Gastroesophageal sphincter (tissue), 4 donors: ENCODE results near the gene NEU2. TPM values are rescaled to one million over a fixed set of nuclear protein-coding genes. Genes with fewer than 3 reads are reported as not detected.

Experiments
- ATAC-seq: fragments of 150-250 bp; one replicate; pipeline ENCODE4 v1.9.1; 2016; ENCODE audit warnings: mild to moderate bottlenecking, moderate library complexity
- H3K27ac ChIP-seq, 4 donors: fragments of 200-600 bp; sonication (generic) in 3 of 4; 1 replicate in 3 of 4; 2 replicates in 1 of 4; pipeline ENCODE4 v1.5.1; 2016 to 2019
- H3K27me3 ChIP-seq: fragments of 200-600 bp; sonication (generic); one replicate; pipeline ENCODE4 v1.5.1; 2019
- H3K36me3 ChIP-seq, 2 donors: fragments of 200-600 bp; sonication (generic); one replicate each; pipeline ENCODE4 v1.5.1; 2019; ENCODE audit warnings: control low read depth in 1 of 2
- H3K4me1 ChIP-seq, 3 donors: fragments of 200-600 bp; sonication (generic); 1 replicate in 2 of 3; 2 replicates in 1 of 3; pipeline ENCODE4 v1.5.1; 2016 to 2019; ENCODE audit warnings: control low read depth in 2 of 3
- H3K4me3 ChIP-seq, 2 donors: fragments of 200-600 bp; sonication (generic); one replicate each; pipeline ENCODE4 v1.5.1; 2019; ENCODE audit warnings: mild to moderate bottlenecking in 1 of 2, moderate library complexity in 1 of 2
- H3K9me3 ChIP-seq, 3 donors: fragments of 200-600 bp; sonication (generic); one replicate each; pipeline ENCODE4 v1.5.1; 2017 to 2019; ENCODE audit warnings: control low read depth in 2 of 3
- EP300 ChIP-seq: sonication (generic); formaldehyde crosslinking; IDR thresholded peaks from one replicate; pipeline ENCODE4 v1.6.1; 2017; ENCODE audit warnings: antibody characterized with exemption, mild to moderate bottlenecking
- POLR2A ChIP-seq, 2 donors: fragments of 450-650 bp; IDR thresholded peaks; one replicate each; pipeline ENCODE4 v1.6.1; 2017; ENCODE audit warnings: antibody characterized with exemption in 2 of 2, mild to moderate bottlenecking in 2 of 2, moderate library complexity in 1 of 2
- POLR2AphosphoS5 ChIP-seq: sonication (generic); formaldehyde crosslinking; IDR thresholded peaks from one replicate; pipeline ENCODE4 v1.6.1; 2017; ENCODE audit warnings: antibody characterized with exemption
- WGBS, 2 donors: methylation state at CpG; one replicate each; pipeline ENCODE4 v1.1.5; 2018; ENCODE audit warnings: low coverage in 1 of 2; 5-methylcytosine and 5-hydroxymethylcytosine counted together
- total RNA-seq, 4 donors: library from RNA; depleted of rRNA; stranded (reverse); fragments of >200 nt; gene quantifications; one replicate each; pipeline ENCODE4 v1.1.0, GENCODE V29; 2016
- TF ChIP-seq, protein P1 (sequence below), 4 experiments: fragments of 200-600 bp in 2 of 4; fragments of 450-650 bp in 2 of 4; sonication (generic) in 1 of 4; IDR thresholded peaks; one replicate each; pipeline ENCODE4 v1.5.1; 2017 to 2019; ENCODE audit warnings: antibody characterized with exemption in 4 of 4, mild to moderate bottlenecking in 2 of 4, moderate library complexity in 2 of 4

NEU2 gene
- total RNA-seq, 4 donors from 2014 or later, result not detected

DNA sequence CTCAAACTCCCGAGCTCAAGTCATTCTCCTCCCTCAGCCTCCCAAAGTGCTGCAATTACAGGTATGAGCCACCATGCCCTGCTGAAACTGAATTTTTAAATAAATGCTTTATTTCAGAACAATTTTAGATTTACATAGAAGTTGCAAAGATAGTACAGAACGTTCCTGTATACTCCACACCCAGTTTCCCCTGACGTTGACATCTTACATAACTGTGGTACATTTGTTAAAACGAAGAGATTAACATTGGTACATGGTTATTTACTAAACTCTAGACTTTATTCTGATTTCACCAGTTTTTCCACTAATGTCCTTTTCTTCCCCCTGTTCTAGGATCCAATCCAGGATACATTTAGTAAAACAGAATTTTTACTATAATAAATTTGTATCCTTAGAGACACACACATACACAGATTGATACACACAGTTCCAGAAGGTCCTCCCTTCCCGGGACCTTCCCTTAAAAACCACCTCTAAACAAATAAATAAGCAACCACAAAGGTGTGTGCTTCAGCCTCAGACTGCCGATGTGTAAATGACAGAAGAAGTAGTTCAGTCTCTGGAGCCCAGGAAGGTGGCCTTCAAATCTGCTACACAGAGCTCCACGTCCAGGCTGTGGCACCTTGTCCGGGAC, 6.9 kb downstream of the NEU2 start:
- no peak overlapping the region for H3K4me3 ChIP-seq
- TF ChIP-seq, protein P1, sequence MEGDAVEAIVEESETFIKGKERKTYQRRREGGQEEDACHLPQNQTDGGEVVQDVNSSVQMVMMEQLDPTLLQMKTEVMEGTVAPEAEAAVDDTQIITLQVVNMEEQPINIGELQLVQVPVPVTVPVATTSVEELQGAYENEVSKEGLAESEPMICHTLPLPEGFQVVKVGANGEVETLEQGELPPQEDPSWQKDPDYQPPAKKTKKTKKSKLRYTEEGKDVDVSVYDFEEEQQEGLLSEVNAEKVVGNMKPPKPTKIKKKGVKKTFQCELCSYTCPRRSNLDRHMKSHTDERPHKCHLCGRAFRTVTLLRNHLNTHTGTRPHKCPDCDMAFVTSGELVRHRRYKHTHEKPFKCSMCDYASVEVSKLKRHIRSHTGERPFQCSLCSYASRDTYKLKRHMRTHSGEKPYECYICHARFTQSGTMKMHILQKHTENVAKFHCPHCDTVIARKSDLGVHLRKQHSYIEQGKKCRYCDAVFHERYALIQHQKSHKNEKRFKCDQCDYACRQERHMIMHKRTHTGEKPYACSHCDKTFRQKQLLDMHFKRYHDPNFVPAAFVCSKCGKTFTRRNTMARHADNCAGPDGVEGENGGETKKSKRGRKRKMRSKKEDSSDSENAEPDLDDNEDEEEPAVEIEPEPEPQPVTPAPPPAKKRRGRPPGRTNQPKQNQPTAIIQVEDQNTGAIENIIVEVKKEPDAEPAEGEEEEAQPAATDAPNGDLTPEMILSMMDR (IDR thresholded peaks at IDR 0.05), result no peak
- TF ChIP-seq EP300 (no peak), POLR2AphosphoS5 (no peak), POLR2A (IDR thresholded peaks at IDR 0.05) (no peak)
- ATAC-seq, result no peak
- no peak overlapping the region for H3K27ac ChIP-seq
- H3K9me3 ChIP-seq, result no peaks in the 10 kb centered on the region
- H3K36me3 ChIP-seq, result no peaks in the 10 kb centered on the region
- no peaks in the 10 kb centered on the region for H3K4me1 ChIP-seq
- WGBS, 2 donors, result 63% methylated on average over 4 to 6 of the region's 8 CpGs
- peaks cover 18% of the 10 kb centered on the region for H3K27me3 ChIP-seq

DNA sequence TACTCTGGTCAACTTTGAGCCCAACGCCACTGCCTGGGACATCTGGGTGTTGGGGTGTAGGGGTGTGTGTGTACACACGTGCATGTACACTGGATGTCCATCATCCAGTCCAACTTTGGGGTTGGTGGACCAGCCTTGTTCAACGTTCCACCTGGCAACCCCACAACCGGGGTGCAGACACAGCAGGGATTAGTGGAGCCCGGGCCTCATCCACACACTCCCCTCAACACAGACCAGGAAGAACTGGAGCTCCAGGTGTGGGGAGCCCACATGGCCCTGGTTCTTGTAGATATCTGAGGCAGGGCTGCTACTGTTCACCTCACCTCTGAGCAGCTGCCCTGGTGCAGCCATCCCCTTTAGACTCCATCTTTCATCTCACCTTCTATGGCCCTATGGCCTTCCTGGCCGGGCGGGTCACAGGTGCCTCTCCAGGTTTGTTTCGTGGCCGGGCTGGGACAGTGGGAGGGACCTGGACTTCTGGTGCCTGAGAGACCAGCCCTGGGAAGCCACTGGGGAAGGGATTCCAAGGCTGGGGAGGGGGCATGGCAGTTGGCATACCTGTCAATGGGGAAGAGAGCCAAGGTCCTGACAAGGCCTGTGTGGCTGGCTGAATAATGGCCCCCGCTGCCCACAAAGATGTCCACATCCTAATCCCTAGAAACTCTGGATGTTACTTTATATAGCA, 7.5 kb downstream of the NEU2 start:
- Histone ChIP-seq H3K27me3 (peaks cover 18% of the 10 kb centered on the region), H3K27ac (no peak overlapping the region), H3K9me3 (no peaks in the 10 kb centered on the region), H3K4me1 (no peaks in the 10 kb centered on the region), H3K4me3 (no peak overlapping the region), H3K36me3 (no peaks in the 10 kb centered on the region)
- TF ChIP-seq POLR2AphosphoS5, result no peak
- TF ChIP-seq EP300, result no peak
- TF ChIP-seq, protein P1 (IDR thresholded peaks at IDR 0.05), result no peak
- no peak for TF ChIP-seq POLR2A (IDR thresholded peaks at IDR 0.05)
- no peak for ATAC-seq
- 96 to 100% methylated on average over 1 to 4 of the region's 10 CpGs for WGBS, 2 donors

DNA sequence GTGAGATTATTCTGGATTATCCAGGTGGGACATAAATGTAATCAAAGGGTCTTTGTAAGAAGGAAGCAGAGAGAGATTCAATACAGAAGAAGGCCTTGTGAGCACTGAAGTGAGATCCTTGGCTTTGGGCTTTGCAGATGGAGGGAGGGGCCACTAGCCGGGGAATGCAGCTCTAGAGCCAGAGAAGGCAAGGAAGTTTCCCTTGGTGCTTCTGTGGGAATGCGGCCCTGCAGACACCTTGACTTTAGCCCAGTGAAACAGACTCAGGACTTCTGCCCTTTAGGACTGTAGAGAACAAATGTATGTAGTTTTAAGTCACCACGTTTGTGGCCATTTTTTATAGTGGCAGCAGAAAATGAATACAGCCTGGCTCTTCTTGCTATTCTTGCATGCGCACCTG, 8.1 kb downstream of the NEU2 start:
- H3K27ac ChIP-seq, result no peak overlapping the region
- no peaks in the 10 kb centered on the region for H3K36me3 ChIP-seq
- no peak for TF ChIP-seq EP300
- TF ChIP-seq, protein P1 (IDR thresholded peaks at IDR 0.05), result no peak
- no peak for TF ChIP-seq POLR2AphosphoS5
- no peak for TF ChIP-seq POLR2A (IDR thresholded peaks at IDR 0.05)
- H3K27me3 ChIP-seq, result peaks cover 18% of the 10 kb centered on the region
- no peak for ATAC-seq
- H3K4me1 ChIP-seq, result no peaks in the 10 kb centered on the region
- no peaks in the 10 kb centered on the region for H3K9me3 ChIP-seq
- no peak overlapping the region for H3K4me3 ChIP-seq
- WGBS, 2 donors, result 81 to 94% methylated on average over 3 of the region's 4 CpGs

DNA sequence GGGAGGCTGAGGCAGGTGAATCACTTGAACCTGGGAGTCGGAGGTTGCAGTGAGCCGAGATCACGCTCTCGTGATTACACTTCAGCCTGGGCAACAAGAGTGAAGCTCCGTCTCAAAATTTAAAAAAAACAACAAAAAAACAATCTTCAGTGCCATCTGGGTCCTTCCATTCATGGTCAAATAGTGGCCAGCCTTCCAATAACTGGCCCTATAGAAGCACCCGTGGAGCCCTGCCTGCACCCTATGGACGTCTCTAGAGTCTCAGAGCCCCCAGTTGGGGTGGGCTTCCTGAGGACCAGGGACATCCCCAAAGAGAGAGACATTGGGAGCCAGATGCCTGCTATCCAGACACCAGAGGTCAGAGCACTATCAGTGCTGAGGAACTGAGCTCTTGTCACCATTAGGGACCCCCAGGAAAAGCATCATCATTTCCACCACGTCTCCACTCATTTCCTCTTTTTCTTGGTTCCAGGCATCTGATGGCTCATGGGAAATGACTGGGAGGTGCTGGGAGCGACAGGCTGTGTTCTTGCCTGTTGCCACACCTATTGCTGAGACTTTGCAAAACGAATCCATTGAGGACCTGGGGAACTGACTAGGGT, 9.4 kb downstream of the NEU2 start:
- H3K9me3 ChIP-seq, result no peaks in the 10 kb centered on the region
- no peak for ATAC-seq
- H3K4me1 ChIP-seq, result no peaks in the 10 kb centered on the region
- no peaks in the 10 kb centered on the region for H3K36me3 ChIP-seq
- TF ChIP-seq POLR2A (IDR thresholded peaks at IDR 0.05) (no peak), POLR2AphosphoS5 (no peak), EP300 (no peak)
- TF ChIP-seq, protein P1 (IDR thresholded peaks at IDR 0.05), result no peak
- peaks cover 23% of the 10 kb centered on the region for H3K27me3 ChIP-seq
- no peak overlapping the region for H3K4me3 ChIP-seq
- 78% methylated on average over 8 of the region's 10 CpGs; no CpG with 5 or more reads in 1 of the 2 donors for WGBS, 2 donors
- no peak overlapping the region for H3K27ac ChIP-seq
